Epithelial cell of proximal tubule (primary cell): Measurements from ENCODE around the gene SH2D1B. TPM values are rescaled to one million over a fixed set of nuclear protein-coding genes. Genes with fewer than 3 reads are reported as not detected.

Source experiments
- DNase-seq: peaks from one replicate; pipeline ENCODE4 v3.0.0-alpha.2; 2011; ENCODE audit warnings: low read depth
- H3K4me3 ChIP-seq: 2 replicates; pipeline ENCODE4 v1.5.1; 2011; ENCODE audit warnings: low read depth, mild to moderate bottlenecking, low read length
- total RNA-seq: library from RNA; depleted of rRNA; stranded (reverse); fragments of >200 nt; gene quantifications from 2 replicates; pipeline ENCODE4 v1.2.3, GENCODE V29; 2015
- TF ChIP-seq, protein P1 (sequence below): conservative IDR thresholded peaks from 2 replicates; pipeline ENCODE4 v1.5.1; 2012; ENCODE audit warnings: low read depth, mild to moderate bottlenecking, low read length

The SH2D1B gene
- total RNA-seq, 1 donor from 2014 or later: 0.23 TPM

DNA sequence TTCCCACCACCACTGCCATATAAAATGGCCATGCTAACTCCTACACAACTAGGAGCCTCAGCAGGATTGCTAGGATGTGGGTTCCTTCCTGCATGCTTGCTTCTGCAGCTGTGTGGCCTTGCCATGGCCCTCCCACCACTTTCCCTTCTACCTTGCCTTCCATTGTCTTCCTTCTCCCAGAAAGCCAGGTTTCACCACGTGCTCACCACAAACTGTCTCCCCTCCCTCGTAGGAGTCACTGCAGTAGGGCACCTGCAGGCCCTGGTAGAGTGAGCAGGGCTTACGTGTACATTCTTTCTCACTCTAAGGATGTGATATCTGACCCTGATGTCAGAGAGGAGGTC lies 26.7 kb downstream of the SH2D1B start:
- TF ChIP-seq, protein P1, sequence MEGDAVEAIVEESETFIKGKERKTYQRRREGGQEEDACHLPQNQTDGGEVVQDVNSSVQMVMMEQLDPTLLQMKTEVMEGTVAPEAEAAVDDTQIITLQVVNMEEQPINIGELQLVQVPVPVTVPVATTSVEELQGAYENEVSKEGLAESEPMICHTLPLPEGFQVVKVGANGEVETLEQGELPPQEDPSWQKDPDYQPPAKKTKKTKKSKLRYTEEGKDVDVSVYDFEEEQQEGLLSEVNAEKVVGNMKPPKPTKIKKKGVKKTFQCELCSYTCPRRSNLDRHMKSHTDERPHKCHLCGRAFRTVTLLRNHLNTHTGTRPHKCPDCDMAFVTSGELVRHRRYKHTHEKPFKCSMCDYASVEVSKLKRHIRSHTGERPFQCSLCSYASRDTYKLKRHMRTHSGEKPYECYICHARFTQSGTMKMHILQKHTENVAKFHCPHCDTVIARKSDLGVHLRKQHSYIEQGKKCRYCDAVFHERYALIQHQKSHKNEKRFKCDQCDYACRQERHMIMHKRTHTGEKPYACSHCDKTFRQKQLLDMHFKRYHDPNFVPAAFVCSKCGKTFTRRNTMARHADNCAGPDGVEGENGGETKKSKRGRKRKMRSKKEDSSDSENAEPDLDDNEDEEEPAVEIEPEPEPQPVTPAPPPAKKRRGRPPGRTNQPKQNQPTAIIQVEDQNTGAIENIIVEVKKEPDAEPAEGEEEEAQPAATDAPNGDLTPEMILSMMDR: no peak
- H3K4me3 ChIP-seq: no peak overlapping the region
- no peak for DNase-seq

DNA sequence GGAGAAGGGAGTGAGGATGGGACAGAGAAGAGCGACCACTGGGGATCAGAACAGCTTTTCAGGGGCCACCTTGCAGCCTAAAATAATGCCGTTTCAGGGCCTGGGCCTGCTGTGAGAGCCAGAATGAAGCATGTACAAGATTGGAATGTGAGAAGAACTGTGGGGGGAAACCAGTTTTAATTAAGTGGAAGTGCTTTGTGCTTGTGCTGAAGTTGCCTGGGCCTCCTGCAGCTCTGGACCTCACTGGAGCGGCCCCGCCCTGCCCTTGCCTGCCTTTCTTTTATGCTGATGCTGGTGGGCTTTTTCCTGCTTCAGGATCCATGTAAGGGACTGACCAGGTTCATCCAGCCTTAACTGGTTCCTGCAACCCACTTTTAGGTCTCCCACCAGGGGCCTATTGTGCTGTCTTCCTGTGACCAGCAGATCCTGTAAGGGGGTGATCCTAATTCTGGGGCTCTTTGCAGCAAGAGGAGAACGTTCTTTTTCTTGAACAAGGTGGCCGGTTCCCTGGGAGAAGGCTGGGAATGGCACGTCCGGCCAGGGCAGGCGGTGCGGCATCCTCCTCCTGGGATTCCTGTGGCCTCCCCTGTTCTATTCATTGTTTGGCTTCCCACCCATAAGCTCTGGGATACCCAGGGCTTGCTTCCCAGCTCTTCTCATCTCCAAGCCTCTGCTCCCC lies 27.2 kb downstream of the SH2D1B start:
- no peak overlapping the region for H3K4me3 ChIP-seq
- TF ChIP-seq, protein P1: no peak
- no peak for DNase-seq

DNA sequence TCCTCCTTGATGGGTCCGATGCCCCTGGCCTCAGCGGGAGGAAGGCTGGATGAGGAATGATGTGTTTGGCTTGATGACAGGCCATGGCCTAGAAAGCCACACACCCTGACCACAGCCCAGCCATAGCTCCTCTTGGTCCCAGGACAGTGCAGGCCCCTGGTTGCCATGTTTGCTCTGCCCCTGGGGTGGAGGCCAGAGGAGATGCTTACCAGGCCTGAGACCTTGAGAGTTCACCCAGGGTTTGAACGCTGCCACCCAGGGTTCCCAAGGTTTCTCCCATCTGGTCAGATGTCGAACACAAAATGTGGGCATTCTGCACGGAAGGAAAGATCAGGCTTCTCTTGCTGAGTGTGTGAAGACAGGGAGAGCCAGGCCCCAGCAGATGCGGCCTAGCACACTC lies 27.8 kb downstream of the SH2D1B start:
- no peak for DNase-seq
- TF ChIP-seq, protein P1: no peak
- H3K4me3 ChIP-seq: no peak overlapping the region

- TF ChIP-seq, protein P1: no peak
- DNase-seq: no peak
- no peak overlapping the region for H3K4me3 ChIP-seq
Measured at GRCh38 chr1:162383516-162383915, 28.4 kb downstream of the SH2D1B start.

DNA sequence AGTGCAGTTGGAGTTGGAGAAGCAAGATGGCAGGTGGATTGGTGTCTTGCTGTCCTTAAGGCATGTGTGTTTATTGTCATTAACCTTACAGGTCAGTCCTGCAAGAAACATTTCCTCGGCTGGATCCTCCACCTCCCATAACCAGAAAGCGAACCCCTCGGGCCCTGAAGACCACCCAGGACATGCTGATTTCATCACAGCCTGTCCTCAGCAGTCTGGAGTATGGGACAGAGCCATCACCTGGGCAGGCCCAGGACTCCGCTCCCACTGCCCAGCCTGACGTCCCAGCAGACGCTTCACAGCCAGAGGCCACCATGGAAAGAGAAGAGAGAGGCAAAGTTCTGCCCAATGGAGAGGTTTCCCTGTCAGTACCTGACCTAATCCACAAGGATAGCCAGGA lies 28.8 kb downstream of the SH2D1B start:
- no peak for DNase-seq
- TF ChIP-seq, protein P1: no peak

DNA sequence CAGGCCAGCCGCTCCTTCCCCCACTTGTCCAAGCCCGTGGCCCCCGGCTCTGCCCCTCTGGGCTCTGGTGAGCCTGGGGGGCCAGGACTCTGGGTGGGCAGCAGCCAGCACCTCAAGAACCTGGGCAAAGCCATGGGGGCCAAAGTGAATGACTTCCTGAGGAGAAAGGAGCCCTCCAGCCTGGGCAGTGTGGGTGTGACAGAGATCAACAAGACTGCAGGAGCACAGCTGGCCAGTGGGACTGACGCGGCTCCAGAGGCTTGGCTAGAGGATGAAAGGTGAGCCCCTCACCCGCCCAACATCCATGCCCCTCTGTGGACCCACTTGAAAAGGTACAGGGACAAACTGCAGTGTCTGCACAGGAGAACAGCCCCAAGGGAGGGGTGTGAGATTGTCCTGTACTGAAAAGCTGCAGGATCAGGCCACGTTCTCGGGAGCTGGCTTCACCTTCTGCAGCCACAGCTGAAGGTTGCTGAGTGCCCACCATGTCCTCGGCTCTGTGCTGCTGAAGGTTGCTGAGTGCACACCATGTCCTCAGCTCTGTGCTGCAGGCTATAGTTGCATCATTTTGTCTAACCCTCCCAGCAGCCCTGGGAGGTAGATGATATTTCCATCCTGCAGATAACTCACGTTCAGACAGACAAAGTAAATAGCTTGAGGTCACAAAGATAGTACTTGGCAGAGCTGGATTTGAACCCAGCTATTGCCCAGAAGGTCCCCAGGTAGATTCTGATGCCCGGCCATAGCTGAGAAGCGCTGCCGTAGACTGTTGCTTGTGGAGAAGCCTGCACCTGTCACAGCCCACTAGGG lies 29.8 kb downstream of the SH2D1B start:
- TF ChIP-seq, protein P1: no peak
- H3K4me3 ChIP-seq: no peak overlapping the region
- DNase-seq: no peak

More for the DNA sequence above, 28.8 kb downstream of the SH2D1B start:
- H3K4me3 ChIP-seq: no peak overlapping the region
